ENCODE data around the gene C13orf46.

C13orf46 gene

DNA sequence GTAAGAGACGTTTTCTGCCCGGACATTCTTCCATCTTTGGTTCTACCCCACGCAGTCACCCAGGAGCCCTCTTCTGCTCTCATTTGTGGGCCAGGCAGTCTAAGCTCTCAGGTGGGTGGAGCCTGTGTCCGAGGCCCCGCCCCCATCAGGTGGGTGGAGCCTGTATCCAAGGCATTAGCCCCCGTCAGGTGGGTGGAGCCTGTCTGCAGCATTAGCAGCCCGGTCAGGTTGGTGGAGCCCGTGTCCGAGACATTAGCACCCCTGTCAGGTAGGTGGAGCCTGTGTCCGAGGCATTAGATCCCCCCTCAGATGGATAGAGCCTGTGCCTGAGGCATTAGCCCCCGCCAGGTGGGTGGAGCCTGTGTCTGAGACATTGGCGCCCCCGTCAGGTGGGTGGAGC, 45.5 kb upstream of the C13orf46 start:
- DNase-seq (ENCODE audit: low read depth): no peak
- no peak overlapping the region for H3K4me3 ChIP-seq (ENCODE audit: control insufficient read depth, low read depth, low read length)

GRCh38 chr13:114018461-114019055, 44.7 kb upstream of the C13orf46 start:
- no peak for TF ChIP-seq CTCF (conservative IDR thresholded peaks at IDR 0.05; ENCODE audit: control insufficient read depth, insufficient read depth, low read depth, low read length)
- DNase-seq (ENCODE audit: low read depth): no peak
- no peak overlapping the region for H3K4me3 ChIP-seq (ENCODE audit: control insufficient read depth, low read depth, low read length)

More for the DNA sequence above, 45.5 kb upstream of the C13orf46 start:
- no peak for TF ChIP-seq CTCF (conservative IDR thresholded peaks at IDR 0.05; ENCODE audit: control insufficient read depth, insufficient read depth, low read depth, low read length)

DNA sequence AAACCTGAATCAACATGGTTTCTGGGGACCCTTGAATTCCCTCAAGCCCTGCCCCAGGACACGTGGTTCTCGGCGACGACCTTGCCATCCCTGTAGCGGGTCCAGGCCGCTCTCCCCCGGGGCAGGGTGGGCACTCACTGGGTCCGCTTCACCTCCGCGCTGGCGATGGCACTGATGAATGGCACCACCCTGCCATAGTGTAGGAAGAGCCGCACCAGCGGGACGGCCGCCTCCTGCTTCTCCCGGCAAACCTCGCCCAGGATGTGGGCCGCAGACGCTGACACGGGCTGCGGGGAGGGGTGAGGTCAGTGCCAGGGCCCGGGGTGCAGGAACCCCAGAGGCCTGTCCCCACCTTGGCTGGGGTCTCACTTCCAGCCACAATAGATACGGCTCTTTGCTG, 44.1 kb upstream of the C13orf46 start:
- H3K4me3 ChIP-seq (ENCODE audit: control insufficient read depth, low read depth, low read length): no peak overlapping the region
- DNase-seq (ENCODE audit: low read depth): no peak
- no peak for TF ChIP-seq CTCF (conservative IDR thresholded peaks at IDR 0.05; ENCODE audit: control insufficient read depth, insufficient read depth, low read depth, low read length)

- DNase-seq (ENCODE audit: low read depth): peak; percentile 57
- no peak overlapping the region for H3K4me3 ChIP-seq (ENCODE audit: control insufficient read depth, low read depth, low read length)
- TF ChIP-seq CTCF (conservative IDR thresholded peaks at IDR 0.05; ENCODE audit: control insufficient read depth, insufficient read depth, low read depth, low read length): peak; percentile 33
These were observed 43.3 kb upstream of the C13orf46 start for GRCh38 chr13:114017028-114017630.

GRCh38 chr13:114016321-114017027, 42.6 kb upstream of the C13orf46 start:
- TF ChIP-seq CTCF (conservative IDR thresholded peaks at IDR 0.05; ENCODE audit: control insufficient read depth, insufficient read depth, low read depth, low read length): no peak
- DNase-seq (ENCODE audit: low read depth): no peak
- no peak overlapping the region for H3K4me3 ChIP-seq (ENCODE audit: control insufficient read depth, low read depth, low read length)

GRCh38 chr13:114015969-114016295, 42.1 kb upstream of the C13orf46 start:
- no peak for TF ChIP-seq CTCF (conservative IDR thresholded peaks at IDR 0.05; ENCODE audit: control insufficient read depth, insufficient read depth, low read depth, low read length)
- DNase-seq (ENCODE audit: low read depth): no peak
- no peak overlapping the region for H3K4me3 ChIP-seq (ENCODE audit: control insufficient read depth, low read depth, low read length)

All from fibroblast of mammary gland (primary cell).